Subcutaneous adipose tissue (tissue), 4 donors: ENCODE measurements around the gene FBXO44. TPM values are rescaled to one million over a fixed set of nuclear protein-coding genes. Genes with fewer than 3 reads are reported as not detected.

ENCODE experiments used
- total RNA-seq, 4 donors: library from RNA; depleted of rRNA; stranded (reverse); fragments of >200 nt; gene quantifications; one replicate each; pipeline ENCODE4 v1.1.0, GENCODE V29; 2016
- TF ChIP-seq, protein P1 (sequence below): fragments of 450-650 bp; IDR thresholded peaks from one replicate; pipeline ENCODE4 v1.5.1; 2016; ENCODE audit warnings: low read depth, mild to moderate bottlenecking, control low read depth, antibody characterized with exemption, moderate library complexity

Gene FBXO44
- total RNA-seq, 4 donors from 2014 or later = 6.2 to 13.1 (median 7.8) TPM

DNA sequence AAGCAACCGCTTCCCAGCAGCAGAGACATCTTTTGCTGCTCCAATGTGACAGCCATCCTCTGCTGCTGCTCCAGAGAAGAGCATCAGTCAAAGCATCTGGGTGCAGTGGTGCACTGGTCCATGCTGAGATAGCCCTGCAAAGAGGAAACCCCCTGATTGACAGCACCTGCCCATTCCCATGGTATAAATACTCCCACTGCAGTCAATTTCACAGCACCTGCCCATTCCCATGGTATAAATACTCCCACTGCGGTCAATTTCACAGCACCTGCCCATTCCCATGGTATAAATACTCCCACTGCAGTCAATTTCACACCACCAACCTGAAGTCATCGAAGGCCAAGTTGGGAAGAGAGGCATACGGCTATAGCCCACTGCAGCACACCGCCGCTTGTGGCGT is 25.9 kb upstream of the FBXO44 start:
- TF ChIP-seq, protein P1, sequence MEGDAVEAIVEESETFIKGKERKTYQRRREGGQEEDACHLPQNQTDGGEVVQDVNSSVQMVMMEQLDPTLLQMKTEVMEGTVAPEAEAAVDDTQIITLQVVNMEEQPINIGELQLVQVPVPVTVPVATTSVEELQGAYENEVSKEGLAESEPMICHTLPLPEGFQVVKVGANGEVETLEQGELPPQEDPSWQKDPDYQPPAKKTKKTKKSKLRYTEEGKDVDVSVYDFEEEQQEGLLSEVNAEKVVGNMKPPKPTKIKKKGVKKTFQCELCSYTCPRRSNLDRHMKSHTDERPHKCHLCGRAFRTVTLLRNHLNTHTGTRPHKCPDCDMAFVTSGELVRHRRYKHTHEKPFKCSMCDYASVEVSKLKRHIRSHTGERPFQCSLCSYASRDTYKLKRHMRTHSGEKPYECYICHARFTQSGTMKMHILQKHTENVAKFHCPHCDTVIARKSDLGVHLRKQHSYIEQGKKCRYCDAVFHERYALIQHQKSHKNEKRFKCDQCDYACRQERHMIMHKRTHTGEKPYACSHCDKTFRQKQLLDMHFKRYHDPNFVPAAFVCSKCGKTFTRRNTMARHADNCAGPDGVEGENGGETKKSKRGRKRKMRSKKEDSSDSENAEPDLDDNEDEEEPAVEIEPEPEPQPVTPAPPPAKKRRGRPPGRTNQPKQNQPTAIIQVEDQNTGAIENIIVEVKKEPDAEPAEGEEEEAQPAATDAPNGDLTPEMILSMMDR = no peak

DNA sequence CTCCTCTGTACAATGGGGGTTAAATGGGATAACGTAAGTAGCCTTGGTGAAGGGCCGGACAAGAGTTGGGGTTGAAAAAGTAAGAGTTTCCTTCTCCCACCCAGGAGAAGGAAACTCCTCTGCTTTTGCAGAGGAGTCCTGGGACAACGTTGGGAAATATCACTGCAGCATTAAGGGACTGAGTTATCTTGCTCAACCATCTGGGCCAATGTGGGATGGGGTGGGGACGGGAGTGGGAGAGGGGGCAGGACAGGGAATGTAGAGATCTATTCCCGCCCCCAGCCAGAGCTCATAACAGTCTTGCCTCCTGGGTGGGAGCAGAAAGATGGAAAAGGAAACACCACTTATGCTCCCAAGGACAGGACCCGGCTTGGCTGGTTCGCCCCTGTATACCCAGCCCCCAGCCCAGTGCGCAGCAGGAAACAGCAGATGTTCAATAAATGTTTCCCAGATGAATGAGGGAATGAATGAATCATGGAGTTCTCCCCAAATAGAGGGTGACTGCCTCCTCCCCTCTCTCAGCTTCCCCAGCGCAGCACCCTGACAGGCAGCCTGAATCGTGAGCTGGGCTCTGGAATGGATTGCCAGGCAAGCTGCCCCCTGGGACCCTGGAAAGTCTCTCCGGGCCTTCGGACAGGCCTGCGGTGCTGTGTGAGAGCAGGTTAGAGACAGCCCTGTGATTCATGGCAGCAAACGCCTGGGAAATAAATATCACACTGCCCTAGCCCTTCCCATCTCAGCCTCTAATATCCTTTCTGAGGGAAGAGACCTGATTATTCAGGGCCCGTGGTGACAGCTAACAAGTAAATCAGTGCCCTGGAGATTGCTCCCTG is 25.3 kb upstream of the FBXO44 start:
- TF ChIP-seq, protein P1 = no peak

DNA sequence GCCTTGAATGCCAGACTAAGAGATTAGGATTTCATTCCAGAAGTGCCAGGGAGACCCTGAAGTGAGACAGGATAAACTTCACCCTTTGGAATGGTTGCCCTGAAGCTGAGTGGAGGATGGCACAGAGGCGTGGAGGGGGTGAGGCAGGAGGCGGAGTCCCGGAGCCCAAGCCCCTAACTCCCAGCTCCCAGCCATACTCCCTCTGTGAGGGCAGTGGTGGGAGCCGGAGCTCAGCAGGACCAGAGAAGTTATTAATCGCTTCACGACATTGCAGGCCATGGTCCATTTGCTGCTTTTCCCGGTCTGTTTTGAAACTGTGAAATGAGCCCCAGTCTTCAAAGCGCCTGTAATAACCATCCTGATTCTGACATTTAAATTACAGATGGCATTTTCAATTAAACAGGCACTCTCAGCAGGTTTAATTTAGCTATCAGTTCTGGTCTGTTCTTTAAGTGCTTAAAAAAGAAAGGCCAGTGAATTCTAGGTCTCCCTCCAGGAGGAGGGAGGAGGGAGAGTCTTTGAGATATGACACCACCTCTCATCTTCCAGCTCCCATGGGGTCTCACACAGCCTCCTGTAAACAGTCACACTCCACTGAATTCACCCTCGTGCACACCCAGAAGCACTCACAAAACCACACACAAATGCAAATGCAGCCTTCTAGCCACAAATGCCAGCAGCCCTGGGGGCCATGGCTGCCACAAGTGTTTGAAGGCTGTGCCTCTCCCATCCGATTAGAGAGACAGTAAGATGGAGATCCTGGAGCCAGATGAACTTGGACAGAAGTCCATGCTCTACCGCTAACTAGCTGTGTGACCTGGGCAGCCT is 20.1 kb upstream of the FBXO44 start:
- TF ChIP-seq, protein P1 = no peak

DNA sequence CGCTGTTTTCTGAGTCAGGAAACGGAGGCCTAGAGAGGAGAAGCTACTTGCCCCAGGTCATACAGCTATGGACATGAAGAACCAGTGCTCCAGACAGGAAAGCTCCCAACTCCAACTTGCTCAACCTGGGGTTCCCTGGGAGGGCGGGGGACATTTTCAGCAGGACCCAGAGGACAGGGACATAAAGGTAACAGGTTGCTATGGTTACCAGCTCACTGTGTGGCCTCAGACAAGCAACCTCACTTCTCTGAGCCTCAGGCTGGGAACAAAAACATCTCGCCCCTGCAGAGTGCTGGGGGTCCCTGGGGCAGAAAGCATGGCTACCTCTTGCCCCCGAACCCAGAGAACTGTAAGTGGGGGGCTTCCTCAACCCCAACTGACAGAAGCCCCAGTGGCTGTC is 16.6 kb upstream of the FBXO44 start:
- TF ChIP-seq, protein P1 = no peak

DNA sequence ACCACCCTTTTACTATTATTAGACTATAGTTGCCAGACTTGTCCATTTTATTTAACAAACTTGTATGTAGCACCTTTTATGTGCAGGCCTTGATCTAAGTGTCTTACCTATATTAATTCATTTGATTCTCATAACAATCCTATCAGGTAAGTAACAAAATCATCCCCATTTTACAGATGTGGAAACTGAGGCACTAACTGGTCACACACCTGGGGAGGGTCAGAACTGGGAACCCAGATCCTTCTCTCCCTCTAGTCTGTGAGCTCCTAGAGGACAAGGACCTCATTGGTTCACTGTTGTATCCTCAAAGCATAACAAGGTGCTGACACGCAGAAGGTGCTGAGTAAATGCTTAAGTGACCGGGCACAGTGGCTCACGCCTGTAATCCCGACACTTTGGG is 15.3 kb upstream of the FBXO44 start:
- TF ChIP-seq, protein P1 = no peak

DNA sequence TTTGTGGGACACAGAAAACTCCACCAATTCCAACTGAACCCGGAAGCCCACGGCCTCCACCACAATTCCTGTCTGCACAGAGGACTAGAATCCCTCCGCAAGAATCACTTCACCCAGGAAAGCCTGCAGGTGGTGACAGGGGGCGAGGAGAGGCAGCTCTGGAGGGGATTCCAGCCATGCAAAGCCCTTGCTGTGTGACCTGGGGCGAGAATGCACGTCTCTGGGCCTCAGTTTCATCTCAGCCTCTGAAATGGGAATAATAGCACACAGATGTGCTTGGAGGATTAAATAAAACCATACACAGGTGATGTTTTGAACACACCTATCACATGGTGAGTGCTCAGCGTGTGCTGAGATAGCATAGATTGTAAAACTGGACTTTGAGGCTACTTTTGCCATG is 14.6 kb upstream of the FBXO44 start:
- TF ChIP-seq, protein P1 = no peak

DNA sequence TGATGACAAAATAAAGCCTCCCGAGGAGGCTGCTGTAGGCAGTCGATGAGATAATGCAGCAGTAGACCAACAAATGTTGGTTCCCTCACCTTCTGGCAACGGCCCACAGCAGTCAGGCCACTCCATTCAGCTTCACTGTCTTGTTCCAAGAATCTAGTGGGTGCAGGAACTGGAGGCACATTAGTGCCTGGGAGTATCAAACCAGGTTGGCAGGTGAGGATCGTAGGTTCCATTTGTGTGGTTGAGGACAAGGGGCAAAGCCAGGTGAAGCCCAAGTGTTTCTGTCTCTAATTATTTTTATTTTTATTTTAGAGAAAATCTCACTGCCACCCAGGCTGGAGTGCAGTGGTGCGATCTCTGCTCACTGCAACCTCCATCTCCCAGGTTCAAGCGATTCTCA is 13.7 kb upstream of the FBXO44 start:
- TF ChIP-seq, protein P1 = no peak
